GM12891 (cell line): ENCODE measurements around the gene MBNL3.

Experiments used
- PAX5 ChIP-seq: IDR thresholded peaks from 2 replicates; pipeline ENCODE4 v1.6.1; 2011; ENCODE audit warnings: low read length, moderate library complexity, mild to moderate bottlenecking; ENCODE audit not compliant: insufficient read depth, severe bottlenecking
- POLR2A ChIP-seq: IDR thresholded peaks from 2 replicates; pipeline ENCODE4 v1.6.1; 2011; ENCODE audit warnings: low read depth, low read length, control low read depth
- POLR2AphosphoS5 ChIP-seq: IDR thresholded peaks from 2 replicates; pipeline ENCODE4 v1.6.1; 2011; ENCODE audit warnings: low read depth, low read length, control low read depth
- TAF1 ChIP-seq: IDR thresholded peaks from 2 replicates; pipeline ENCODE4 v1.6.1; 2011; ENCODE audit warnings: low read depth, low read length, control low read depth

DNA sequence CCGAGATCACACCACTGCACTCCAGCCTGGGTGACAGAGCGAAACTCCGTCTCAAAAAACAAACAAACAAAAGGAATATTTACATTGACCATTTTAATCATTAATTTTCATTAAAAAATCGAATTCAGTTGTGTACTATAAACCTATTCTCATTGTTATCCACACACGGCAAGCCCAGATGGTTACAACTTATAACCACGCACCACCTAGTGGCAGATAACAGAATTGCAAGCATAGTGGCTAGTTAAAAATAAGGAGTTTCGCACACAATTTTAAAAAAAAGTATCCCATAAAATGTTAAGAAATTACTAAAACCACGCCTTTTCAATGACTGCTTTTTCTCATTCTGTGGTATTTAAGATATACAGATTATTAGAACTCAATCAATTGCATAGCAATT lies 25.4 kb downstream of the MBNL3 start:
- TF ChIP-seq POLR2AphosphoS5 (no peak), POLR2A (no peak), TAF1 (no peak), PAX5 (no peak)
